ENCODE data around the gene NOD2. TPM values are rescaled to one million over a fixed set of nuclear protein-coding genes. Genes with fewer than 3 reads are reported as not detected.

NOD2 gene
- total RNA-seq, 1 experiment from 2014 or later, result 0.17 TPM

DNA sequence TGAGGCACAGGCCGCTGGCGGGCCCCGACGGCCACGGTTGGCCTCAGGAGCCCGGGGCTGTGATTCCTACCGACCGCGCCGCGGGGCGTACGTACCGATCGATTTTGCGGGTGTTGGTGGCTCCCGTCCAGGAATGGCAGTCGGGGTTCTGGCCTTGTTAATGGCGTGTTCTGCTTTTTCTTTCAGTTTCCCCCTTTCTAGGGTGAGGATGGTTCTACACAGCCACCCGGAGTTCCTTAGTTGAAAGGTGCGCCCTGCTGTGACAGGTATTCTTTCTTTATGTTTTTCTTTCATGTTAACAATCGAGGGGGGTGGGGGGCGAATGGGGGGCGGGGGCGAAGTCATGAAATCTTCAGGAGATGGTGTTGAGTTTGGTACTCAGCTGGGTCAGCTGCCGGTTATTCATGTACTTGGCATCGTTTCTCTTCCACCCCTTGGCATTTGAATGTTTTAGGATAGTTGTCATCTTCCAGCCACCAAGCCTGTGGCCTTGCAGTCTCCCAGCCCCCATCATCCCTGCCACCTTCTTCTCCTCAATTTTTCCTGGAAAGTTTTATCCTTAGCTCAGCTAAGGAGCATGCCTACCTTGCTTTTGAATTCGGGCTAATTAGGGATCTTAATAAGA lies 49.3 kb downstream of the NOD2 start:
- Histone ChIP-seq H3K23me2 (ENCODE audit: insufficient read length, low read depth, low read length, poor library complexity, severe bottlenecking) (peaks cover 3% of the 10 kb centered on the region), H2BK120ac (ENCODE audit: low read depth, low read length, poor library complexity, severe bottlenecking) (no peak overlapping the region), H3K4me2 (ENCODE audit: insufficient read depth, insufficient read length, low read length) (peak overlapping the region; percentile 48), H3K14ac (ENCODE audit: insufficient read depth, low read length) (no peak overlapping the region), H3K23ac (ENCODE audit: insufficient read length, low read depth, low read length) (no peak overlapping the region), H3K27me3 (ENCODE audit: insufficient read depth, low read length) (no peaks in the 10 kb centered on the region), H3K79me1 (ENCODE audit: insufficient read depth, low read depth, low read length, poor library complexity, severe bottlenecking) (no peaks in the 10 kb centered on the region), H3K27ac (ENCODE audit: insufficient read length, low read depth, low read length) (no peak overlapping the region), H2AFZ (ENCODE audit: low read length) (no peak overlapping the region), H3K4ac (ENCODE audit: low read depth, low read length) (no peak overlapping the region), H3K56ac (ENCODE audit: insufficient read length, low read depth, low read length) (no peak overlapping the region), H4K5ac (ENCODE audit: insufficient read length, low read depth, low read length) (no peak overlapping the region), H2BK20ac (ENCODE audit: low read depth, low read length, poor library complexity, severe bottlenecking) (no peak overlapping the region), H4K91ac (ENCODE audit: insufficient read length, low read depth, low read length) (no peak overlapping the region), H2BK12ac (ENCODE audit: insufficient read length, low read depth, low read length) (no peak overlapping the region), H3K18ac (ENCODE audit: insufficient read length, low read depth, low read length) (no peak overlapping the region), H3K4me1 (ENCODE audit: insufficient read depth, low read length) (0 out of 2 replicates have a peak, but pooled peaks cover 3% of the 10 kb centered on the region), H3T11ph (ENCODE audit: low read length) (no peak overlapping the region), H3K9me3 (ENCODE audit: control insufficient read depth, low read depth, low read length) (no peaks in the 10 kb centered on the region), H2BK15ac (ENCODE audit: low read depth, low read length) (no peak overlapping the region), H3K9ac (ENCODE audit: extremely low read depth, insufficient read length, low read length) (peak overlapping the region; percentile 4), H2AK5ac (ENCODE audit: insufficient read length, low read length) (no peak overlapping the region), H4K8ac (replicated peaks; ENCODE audit: insufficient read length, low read depth, low read length) (no peak overlapping the region), H3K79me2 (ENCODE audit: insufficient read depth, low read length) (no peaks in the 10 kb centered on the region), H4K20me1 (ENCODE audit: control insufficient read depth, insufficient read depth, insufficient read length) (no peaks in the 10 kb centered on the region), H2BK5ac (ENCODE audit: insufficient read length, low read length) (no peak overlapping the region)
- no peak for DNase-seq
- H3K4me3 Mint-ChIP-seq, result peak overlapping the region; percentile 77 to 90
- no peak overlapping the region for H3K27ac Mint-ChIP-seq
- peaks cover 17% of the 10 kb centered on the region for H3K27me3 Mint-ChIP-seq (ENCODE audit: low read depth)
- H3K36me3 Mint-ChIP-seq (ENCODE audit: insufficient read depth in 1 of 3, low read depth in 3 of 3), result no peaks in the 10 kb centered on the region
- no CpG with 5 or more reads among the region's 28 CpGs for whole genome bisulfite sequencing (ENCODE audit: extremely low coverage, insufficient read length, low lambda C conversion rate)
- H3K4me1 Mint-ChIP-seq, result peaks cover 29 to 40% of the 10 kb centered on the region in 2 experiments
- no peaks in the 10 kb centered on the region for H3K9me3 Mint-ChIP-seq
- TF ChIP-seq, protein P1, sequence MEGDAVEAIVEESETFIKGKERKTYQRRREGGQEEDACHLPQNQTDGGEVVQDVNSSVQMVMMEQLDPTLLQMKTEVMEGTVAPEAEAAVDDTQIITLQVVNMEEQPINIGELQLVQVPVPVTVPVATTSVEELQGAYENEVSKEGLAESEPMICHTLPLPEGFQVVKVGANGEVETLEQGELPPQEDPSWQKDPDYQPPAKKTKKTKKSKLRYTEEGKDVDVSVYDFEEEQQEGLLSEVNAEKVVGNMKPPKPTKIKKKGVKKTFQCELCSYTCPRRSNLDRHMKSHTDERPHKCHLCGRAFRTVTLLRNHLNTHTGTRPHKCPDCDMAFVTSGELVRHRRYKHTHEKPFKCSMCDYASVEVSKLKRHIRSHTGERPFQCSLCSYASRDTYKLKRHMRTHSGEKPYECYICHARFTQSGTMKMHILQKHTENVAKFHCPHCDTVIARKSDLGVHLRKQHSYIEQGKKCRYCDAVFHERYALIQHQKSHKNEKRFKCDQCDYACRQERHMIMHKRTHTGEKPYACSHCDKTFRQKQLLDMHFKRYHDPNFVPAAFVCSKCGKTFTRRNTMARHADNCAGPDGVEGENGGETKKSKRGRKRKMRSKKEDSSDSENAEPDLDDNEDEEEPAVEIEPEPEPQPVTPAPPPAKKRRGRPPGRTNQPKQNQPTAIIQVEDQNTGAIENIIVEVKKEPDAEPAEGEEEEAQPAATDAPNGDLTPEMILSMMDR (conservative IDR thresholded peaks at IDR 0.05), result no peak

Data from H9 (cell line).